Natural killer cell (primary cell): Measurements from ENCODE around the gene GMPPB. TPM values are rescaled to one million over a fixed set of nuclear protein-coding genes. Genes with fewer than 3 reads are reported as not detected.

ENCODE experiments used
- ATAC-seq, 3 donors: fragments of 150-1000 bp in 2 of 3; fragments of 200-7000 bp in 1 of 3; cut with Tn5 transposase; 1 replicate in 1 of 3; 2 replicates in 2 of 3; pipeline ENCODE4 v1.10.0; 2021; ENCODE audit warnings: mild to moderate bottlenecking in 2 of 3, moderate library complexity in 2 of 3
- DNase-seq, 2 donors: peaks; one replicate each; pipeline versions ENCODE4 v3.0.0 to v3.0.0-alpha.2; 2013 to 2021; ENCODE audit warnings: mixed read lengths in 1 of 2
- H3K27ac ChIP-seq: one replicate; pipeline ENCODE4 v1.5.1; 2013; ENCODE audit warnings: mild to moderate bottlenecking, low read length
- H3K27me3 ChIP-seq: one replicate; pipeline ENCODE4 v1.6.1; 2013; ENCODE audit warnings: low read length; ENCODE audit not compliant: control insufficient read depth, insufficient read depth
- H3K36me3 ChIP-seq: one replicate; pipeline ENCODE4 v1.6.1; 2013; ENCODE audit warnings: low read length; ENCODE audit not compliant: control insufficient read depth, insufficient read depth
- H3K4me1 ChIP-seq: one replicate; pipeline ENCODE4 v1.6.1; 2013; ENCODE audit warnings: low read length; ENCODE audit not compliant: control insufficient read depth, insufficient read depth
- H3K4me3 ChIP-seq: one replicate; pipeline ENCODE4 v1.5.1; 2013; ENCODE audit warnings: low read length
- H3K9me3 ChIP-seq: one replicate; pipeline ENCODE4 v1.6.1; 2013; ENCODE audit warnings: low read length; ENCODE audit not compliant: control insufficient read depth, insufficient read depth
- H3K27ac Mint-ChIP-seq, 2 donors: one replicate each; pipeline ENCODE4 v1.8.0; 2022; ENCODE audit warnings: mild to moderate bottlenecking in 2 of 2, mixed read lengths in 2 of 2, moderate library complexity in 1 of 2
- H3K27me3 Mint-ChIP-seq, 2 donors: one replicate each; pipeline ENCODE4 v1.8.0; 2022; ENCODE audit warnings: low read depth in 2 of 2, mixed read lengths in 2 of 2
- H3K36me3 Mint-ChIP-seq: one replicate; pipeline ENCODE4 v1.8.0; 2022; ENCODE audit warnings: mixed read lengths
- H3K4me1 Mint-ChIP-seq, 2 donors: one replicate each; pipeline ENCODE4 v1.8.0; 2022; ENCODE audit warnings: mixed read lengths in 2 of 2
- H3K4me3 Mint-ChIP-seq: one replicate; pipeline ENCODE4 v1.8.0; 2022; ENCODE audit warnings: mild to moderate bottlenecking, moderate library complexity, mixed read lengths
- H3K9me3 Mint-ChIP-seq, 2 donors: one replicate each; pipeline ENCODE4 v1.8.0; 2022; ENCODE audit warnings: mixed read lengths in 2 of 2
- WGBS: methylation state at CpG from one replicate; pipeline ENCODE4 v1.1.7; 2013; ENCODE audit warnings: missing lambda C conversion rate; ENCODE audit not compliant: insufficient coverage; 5-methylcytosine and 5-hydroxymethylcytosine counted together
- intact Hi-C: fragments of 100-400 bp; cut with micrococcal nuclease; formaldehyde crosslinking; loops from one replicate; pipeline ENCODE4 v1.14.2; 2022
- total RNA-seq, 4 donors: library from RNA; stranded (reverse); fragments of 120-200 nt in 1 of 4; gene quantifications; one replicate each; pipeline versions ENCODE4 v1.2.3 to v1.2.4, GENCODE V29; 2013 to 2022
- TF ChIP-seq, protein P1 (sequence below): fragments of 200-600 bp; IDR thresholded peaks from one replicate; pipeline ENCODE4 v1.8.0; 2022; ENCODE audit warnings: antibody characterized with exemption

GMPPB gene
- total RNA-seq, 3 donors from 2014 or later (not counting 1 experiment from before 2014, with no cell fraction given): 24.1 to 28.9 (median 27.5) TPM

DNA sequence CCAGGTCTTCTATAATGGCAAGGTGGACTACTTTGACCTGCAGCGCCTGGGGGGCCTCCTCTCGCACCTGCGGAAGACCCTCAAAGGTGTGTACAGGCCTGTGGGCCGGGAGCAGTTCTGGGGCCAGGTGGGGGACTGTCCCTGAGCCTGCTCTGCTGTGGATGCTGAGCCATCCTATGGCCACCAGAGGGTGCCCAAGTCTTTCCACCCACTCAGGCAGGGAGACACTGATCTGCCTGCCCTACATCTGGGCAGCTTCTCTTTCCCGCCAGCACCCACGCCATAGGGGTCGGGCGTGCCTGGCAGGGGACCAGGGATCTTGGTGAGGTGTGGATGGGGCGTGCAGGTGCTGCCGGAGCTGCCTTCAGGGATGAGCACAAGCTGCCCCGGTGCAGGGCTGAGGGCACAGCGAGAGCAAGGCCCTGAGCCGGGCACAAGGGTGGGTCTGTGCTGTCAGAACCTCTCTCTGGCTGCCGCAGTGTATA, 20.3 kb downstream of the GMPPB start:
- Histone ChIP-seq H3K27ac (no peak overlapping the region), H3K4me3 (no peak overlapping the region), H3K9me3 (no peaks in the 10 kb centered on the region), H3K27me3 (no peaks in the 10 kb centered on the region), H3K4me1 (no peaks in the 10 kb centered on the region), H3K36me3 (peaks cover 40% of the 10 kb centered on the region)
- H3K4me3 Mint-ChIP-seq: no peak overlapping the region
- DNase-seq: peak; percentile 51 to 84
- TF ChIP-seq, protein P1, sequence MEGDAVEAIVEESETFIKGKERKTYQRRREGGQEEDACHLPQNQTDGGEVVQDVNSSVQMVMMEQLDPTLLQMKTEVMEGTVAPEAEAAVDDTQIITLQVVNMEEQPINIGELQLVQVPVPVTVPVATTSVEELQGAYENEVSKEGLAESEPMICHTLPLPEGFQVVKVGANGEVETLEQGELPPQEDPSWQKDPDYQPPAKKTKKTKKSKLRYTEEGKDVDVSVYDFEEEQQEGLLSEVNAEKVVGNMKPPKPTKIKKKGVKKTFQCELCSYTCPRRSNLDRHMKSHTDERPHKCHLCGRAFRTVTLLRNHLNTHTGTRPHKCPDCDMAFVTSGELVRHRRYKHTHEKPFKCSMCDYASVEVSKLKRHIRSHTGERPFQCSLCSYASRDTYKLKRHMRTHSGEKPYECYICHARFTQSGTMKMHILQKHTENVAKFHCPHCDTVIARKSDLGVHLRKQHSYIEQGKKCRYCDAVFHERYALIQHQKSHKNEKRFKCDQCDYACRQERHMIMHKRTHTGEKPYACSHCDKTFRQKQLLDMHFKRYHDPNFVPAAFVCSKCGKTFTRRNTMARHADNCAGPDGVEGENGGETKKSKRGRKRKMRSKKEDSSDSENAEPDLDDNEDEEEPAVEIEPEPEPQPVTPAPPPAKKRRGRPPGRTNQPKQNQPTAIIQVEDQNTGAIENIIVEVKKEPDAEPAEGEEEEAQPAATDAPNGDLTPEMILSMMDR: peak; percentile 83
- intact Hi-C loops: loop anchor here (1.0 kb wide), 1 partner anchor 136 kb away; no protein-coding TSS in a partner anchor
- H3K4me1 Mint-ChIP-seq: peaks cover 0 to 7% of the 10 kb centered on the region in 2 donors
- peak; percentile 81 to 100 (median 98) for ATAC-seq
- no peaks in the 10 kb centered on the region for H3K9me3 Mint-ChIP-seq
- H3K36me3 Mint-ChIP-seq: no peaks in the 10 kb centered on the region
- WGBS: 57% methylated on average over 14 of the region's 14 CpGs
- peak overlapping the region in 1 of 2 donors; percentile 58 for H3K27ac Mint-ChIP-seq
- H3K27me3 Mint-ChIP-seq: no peaks in the 10 kb centered on the region

DNA sequence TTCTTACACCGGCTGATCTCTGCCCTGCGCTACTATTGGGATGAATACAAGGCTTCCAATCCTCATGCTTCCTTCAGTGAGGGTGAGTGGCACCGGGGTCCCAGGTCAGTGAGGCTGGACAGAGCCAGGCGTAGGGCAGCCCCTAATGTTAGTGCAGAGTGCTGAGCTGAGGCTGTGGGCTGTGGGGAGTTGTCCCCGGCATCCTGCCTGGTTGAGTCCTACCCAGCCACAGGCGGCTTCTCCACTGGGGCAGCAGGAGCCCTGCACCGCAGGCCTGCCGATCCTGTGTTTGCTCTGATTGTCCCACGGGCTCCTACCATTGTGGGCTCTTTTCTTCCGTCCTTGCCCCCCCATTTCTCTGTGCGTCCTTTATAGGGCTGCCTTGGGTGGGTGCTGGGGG, 21.1 kb downstream of the GMPPB start:
- no peak for DNase-seq
- intact Hi-C loops: loop anchor here (1.0 kb wide), 1 partner anchor 137 kb away; no protein-coding TSS in a partner anchor
- peaks cover 44% of the 10 kb centered on the region for H3K36me3 ChIP-seq
- H3K27me3 ChIP-seq: no peaks in the 10 kb centered on the region
- Mint-ChIP-seq H3K9me3 (no peaks in the 10 kb centered on the region), H3K36me3 (no peaks in the 10 kb centered on the region), H3K27me3 (no peaks in the 10 kb centered on the region), H3K4me1 (peaks cover 0 to 7% of the 10 kb centered on the region in 2 donors), H3K27ac (no peak overlapping the region), H3K4me3 (no peak overlapping the region)
- ATAC-seq: no peak
- no peak overlapping the region for H3K4me3 ChIP-seq
- H3K9me3 ChIP-seq: no peaks in the 10 kb centered on the region
- 97% methylated on average over 11 of the region's 11 CpGs for whole genome bisulfite sequencing
- TF ChIP-seq, protein P1: no peak
- no peak overlapping the region for H3K27ac ChIP-seq
- no peaks in the 10 kb centered on the region for H3K4me1 ChIP-seq

DNA sequence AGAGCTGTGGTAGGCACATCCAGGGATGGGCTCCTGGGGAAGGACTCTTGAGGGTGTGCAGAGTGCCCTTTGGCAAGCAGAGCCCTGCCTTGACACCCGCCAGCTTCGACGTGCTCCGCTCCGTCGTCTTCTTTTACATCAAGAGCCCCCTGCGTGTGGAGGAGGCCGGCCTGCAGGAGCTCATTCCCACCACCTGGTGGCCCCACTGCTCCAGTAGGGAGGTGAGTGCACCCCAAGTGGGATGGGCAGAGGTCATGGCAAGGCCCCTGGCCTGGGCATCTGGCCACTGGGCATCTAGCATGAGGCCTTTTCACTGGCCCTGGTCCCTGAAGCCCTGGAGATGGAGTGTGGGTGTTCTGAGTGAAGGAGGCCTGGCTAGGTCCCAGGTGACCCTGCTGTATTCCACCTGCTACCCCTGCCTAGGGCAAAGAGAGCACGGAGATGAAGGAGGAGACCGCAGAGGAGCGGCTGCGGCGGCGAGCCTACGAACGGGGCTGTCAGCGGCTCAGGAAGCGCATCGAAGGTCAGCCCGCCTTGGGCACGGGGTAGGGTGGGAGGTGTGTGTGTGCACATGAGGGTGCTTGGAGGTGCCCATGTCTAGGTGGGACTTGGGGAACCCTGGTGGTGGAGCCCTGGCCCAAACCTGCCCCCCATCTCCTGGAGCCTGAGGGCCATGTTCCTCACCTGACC, 22.2 kb downstream of the GMPPB start:
- Histone ChIP-seq H3K4me3 (no peak overlapping the region), H3K27me3 (no peaks in the 10 kb centered on the region), H3K36me3 (peaks cover 49% of the 10 kb centered on the region), H3K9me3 (no peaks in the 10 kb centered on the region), H3K27ac (no peak overlapping the region), H3K4me1 (no peaks in the 10 kb centered on the region)
- ATAC-seq: no peak
- DNase-seq: no peak
- no peaks in the 10 kb centered on the region for H3K27me3 Mint-ChIP-seq
- H3K4me3 Mint-ChIP-seq: no peak overlapping the region
- no peaks in the 10 kb centered on the region for H3K36me3 Mint-ChIP-seq
- TF ChIP-seq, protein P1: no peak
- no peak overlapping the region for H3K27ac Mint-ChIP-seq
- WGBS: 93% methylated on average over 21 of the region's 21 CpGs
- no peaks in the 10 kb centered on the region for H3K9me3 Mint-ChIP-seq
- intact Hi-C loops: no loop called here
- H3K4me1 Mint-ChIP-seq: peaks cover 0 to 7% of the 10 kb centered on the region in 2 donors
